Breast epithelium (tissue), 3 donors: ENCODE measurements around the gene EPS8.
"Not testable (repeated sequence)": the region's sequence is repeated elsewhere in the genome, so short reads cannot be mapped to it uniquely, and the experiment has no call there.

Source experiments
- CTCF ChIP-seq, 3 donors: fragments of 450-650 bp; IDR thresholded peaks; one replicate each; pipeline ENCODE4 v1.5.1; 2016 to 2017; ENCODE audit warnings: antibody characterized with exemption in 3 of 3, mild to moderate bottlenecking in 3 of 3, moderate library complexity in 3 of 3
- POLR2A ChIP-seq: fragments of 450-650 bp; IDR thresholded peaks from one replicate; pipeline ENCODE4 v1.6.1; 2016; ENCODE audit warnings: antibody characterized with exemption, mild to moderate bottlenecking, moderate library complexity
- POLR2AphosphoS5 ChIP-seq, 3 donors: sonication (generic); formaldehyde crosslinking; IDR thresholded peaks; one replicate each; pipeline ENCODE4 v1.6.1; 2017; ENCODE audit warnings: antibody characterized with exemption in 3 of 3

GRCh38 chr12:15762162-15762561 is 27.0 kb downstream of the EPS8 start:
- not testable (repeated sequence) for TF ChIP-seq POLR2A; CTCF (IDR thresholded peaks at IDR 0.05); POLR2AphosphoS5 (IDR thresholded peaks at IDR 0.05)
